ENCODE measurements around the gene AGAP1. TPM values are rescaled to one million over a fixed set of nuclear protein-coding genes. Genes with fewer than 3 reads are reported as not detected.

AGAP1 gene
- polyA plus RNA-seq, 1 experiment = 12.4 TPM

GRCh38 chr2:236117401-236117800 lies 623.6 kb downstream of the AGAP1 start:
- ChIA-PET CTCF (no interaction called here), POLR2A (no interaction called here)
- no peaks in the 10 kb centered on the region for H3K27me3 ChIP-seq (ENCODE audit: control insufficient read depth, insufficient read depth, low read length)
- no peak for DNase-seq (ENCODE audit: low read depth, low spot score)
- no peak overlapping the region for H3K27ac ChIP-seq (ENCODE audit: low read depth, low read length)
- H3K4me3 ChIP-seq (ENCODE audit: low read depth, low read length) = no peak overlapping the region
- no peaks in the 10 kb centered on the region; the same call in 1 of the 2 replicates for H3K9me3 ChIP-seq (ENCODE audit: control insufficient read depth, insufficient read depth, low read length)
- no peak for TF ChIP-seq CTCF (IDR thresholded peaks at IDR 0.05; ENCODE audit: low read depth, low read length)

DNA sequence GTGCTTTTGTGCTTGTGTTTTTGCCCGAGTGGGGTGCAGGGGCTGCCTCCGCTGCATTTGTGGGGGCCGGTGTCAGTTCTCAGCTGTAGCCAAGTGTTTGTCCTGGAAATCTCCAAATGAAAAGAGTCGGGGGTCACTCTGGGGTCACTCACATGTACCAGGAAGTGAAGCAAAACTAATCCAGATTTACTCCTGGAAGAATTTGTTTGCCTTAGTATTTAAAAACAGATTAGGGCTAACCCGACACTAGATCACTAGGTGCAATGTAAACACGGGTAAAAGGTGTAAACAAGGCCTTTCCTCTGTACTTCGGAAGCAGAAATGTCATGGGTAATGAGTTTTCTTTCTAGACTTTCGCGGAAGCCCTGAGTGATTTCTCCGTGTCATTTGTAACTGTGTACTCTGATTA lies 624.0 kb downstream of the AGAP1 start:
- Histone ChIP-seq H3K4me3 (ENCODE audit: low read depth, low read length) (no peak overlapping the region), H3K27ac (ENCODE audit: low read depth, low read length) (no peak overlapping the region), H3K9me3 (ENCODE audit: control insufficient read depth, insufficient read depth, low read length) (no peaks in the 10 kb centered on the region; the same call in 1 of the 2 replicates), H3K27me3 (ENCODE audit: control insufficient read depth, insufficient read depth, low read length) (no peaks in the 10 kb centered on the region)
- ChIA-PET CTCF (interaction anchor here (1.1 to 1.5 kb wide), 2 partner anchors 25 to 338 kb away, joined by 4 to 5 read pairs; no protein-coding TSS in a partner anchor), POLR2A (no interaction called here)
- no peak for TF ChIP-seq CTCF (IDR thresholded peaks at IDR 0.05; ENCODE audit: low read depth, low read length)
- no peak for DNase-seq (ENCODE audit: low read depth, low spot score)

- no peaks in the 10 kb centered on the region for H3K27me3 ChIP-seq (ENCODE audit: control insufficient read depth, insufficient read depth, low read length)
- POLR2A ChIA-PET = no interaction called here
- H3K4me3 ChIP-seq (ENCODE audit: low read depth, low read length) = no peak overlapping the region
- CTCF ChIA-PET = interaction anchor here (1.1 to 1.5 kb wide), 2 partner anchors 24 to 339 kb away, joined by 4 to 5 read pairs; no protein-coding TSS in a partner anchor
- no peak for DNase-seq (ENCODE audit: low read depth, low spot score)
- TF ChIP-seq CTCF (IDR thresholded peaks at IDR 0.05; ENCODE audit: low read depth, low read length) = no peak
- no peak overlapping the region for H3K27ac ChIP-seq (ENCODE audit: low read depth, low read length)
- H3K9me3 ChIP-seq (ENCODE audit: control insufficient read depth, insufficient read depth, low read length) = no peaks in the 10 kb centered on the region; the same call in 1 of the 2 replicates
Observed at GRCh38 chr2:236119003-236119402, 625.2 kb downstream of the AGAP1 start.

GRCh38 chr2:236119476-236119875 lies 625.6 kb downstream of the AGAP1 start:
- Histone ChIP-seq H3K27me3 (ENCODE audit: control insufficient read depth, insufficient read depth, low read length) (no peaks in the 10 kb centered on the region), H3K9me3 (ENCODE audit: control insufficient read depth, insufficient read depth, low read length) (no peaks in the 10 kb centered on the region; the same call in 1 of the 2 replicates), H3K27ac (ENCODE audit: low read depth, low read length) (no peak overlapping the region), H3K4me3 (ENCODE audit: low read depth, low read length) (no peak overlapping the region)
- no peak for DNase-seq (ENCODE audit: low read depth, low spot score)
- TF ChIP-seq CTCF (IDR thresholded peaks at IDR 0.05; ENCODE audit: low read depth, low read length) = no peak
- ChIA-PET CTCF (interaction anchor here (1.5 kb wide), 1 partner anchor 340 kb away, joined by 5 read pairs; no protein-coding TSS in a partner anchor), POLR2A (no interaction called here)

- POLR2A ChIA-PET = no interaction called here
- no peaks in the 10 kb centered on the region; the same call in 1 of the 2 replicates for H3K9me3 ChIP-seq (ENCODE audit: control insufficient read depth, insufficient read depth, low read length)
- no peaks in the 10 kb centered on the region for H3K27me3 ChIP-seq (ENCODE audit: control insufficient read depth, insufficient read depth, low read length)
- CTCF ChIA-PET = no interaction called here
- no peak for DNase-seq (ENCODE audit: low read depth, low spot score)
- TF ChIP-seq CTCF (IDR thresholded peaks at IDR 0.05; ENCODE audit: low read depth, low read length) = no peak
- H3K27ac ChIP-seq (ENCODE audit: low read depth, low read length) = no peak overlapping the region
- H3K4me3 ChIP-seq (ENCODE audit: low read depth, low read length) = no peak overlapping the region
Observed at GRCh38 chr2:236120141-236120601, 626.3 kb downstream of the AGAP1 start.

Measured in AG04450 (cell line).